Psoas muscle (tissue), 8 donors: Measurements from ENCODE around the gene OR2T2. TPM values are rescaled to one million over a fixed set of nuclear protein-coding genes. Genes with fewer than 3 reads are reported as not detected.
"Not testable (repeated sequence)": the region's sequence is repeated elsewhere in the genome, so short reads cannot be mapped to it uniquely, and the experiment has no call there.

Experiments
- ATAC-seq, 4 donors: fragments of 200-7000 bp; cut with Tn5 transposase; one replicate each; pipeline ENCODE4 v1.9.1; 2020; ENCODE audit warnings: moderate library complexity in 3 of 4, mild to moderate bottlenecking in 2 of 4
- DNase-seq, 2 donors: peaks; one replicate each; pipeline ENCODE4 v3.0.0-alpha.2; 2020
- H3K27ac ChIP-seq: fragments of 200-600 bp; one replicate; pipeline ENCODE4 v1.8.0; 2022
- H3K27me3 ChIP-seq, 3 donors: fragments of 200-600 bp in 1 of 3; one replicate each; pipeline versions ENCODE4 v1.6.1 to v1.8.0; 2013 to 2022; ENCODE audit warnings: low read length in 2 of 3, mild to moderate bottlenecking in 2 of 3, moderate library complexity in 1 of 3; ENCODE audit not compliant: insufficient read depth in 3 of 3
- H3K36me3 ChIP-seq, 2 donors: fragments of 200-600 bp in 1 of 2; one replicate each; pipeline versions ENCODE4 v1.6.1 to v1.8.0; 2013 to 2022; ENCODE audit warnings: low read depth in 1 of 2, mild to moderate bottlenecking in 1 of 2, moderate library complexity in 1 of 2; ENCODE audit not compliant: insufficient read depth in 1 of 2
- H3K4me1 ChIP-seq: fragments of 200-600 bp; one replicate; pipeline ENCODE4 v1.8.0; 2022
- H3K4me3 ChIP-seq: fragments of 200-600 bp; one replicate; pipeline ENCODE4 v1.8.0; 2022; ENCODE audit warnings: mild to moderate bottlenecking
- H3K9me3 ChIP-seq: fragments of 200-600 bp; one replicate; pipeline ENCODE4 v1.8.0; 2022
- WGBS, 3 donors: extraction: QIAGEN DNeasy Blood & Tissue Kit; methylation state at CpG; one replicate each; pipeline versions ENCODE4 v1.1.6 to v1.1.7; 2013; 5-methylcytosine and 5-hydroxymethylcytosine counted together
- intact Hi-C, 2 donors: fragments of 100-400 bp; cut with DNase I; formaldehyde crosslinking; loops; one replicate each; pipeline versions ENCODE4 v1.11.0 to v1.14.2; 2022
- polyA plus RNA-seq, 3 donors: library from polyadenylated mRNA; stranded (reverse); fragments of 200-250 nt; gene quantifications; one replicate each; pipeline ENCODE4 v1.2.3, GENCODE V29; 2013
- total RNA-seq, 4 donors: library from RNA; stranded (reverse); fragmentation: NEBNext Ultra II Directional in 2 of 4; extraction: Animal tissue kit (Norgen Biotek cat#: 25700) in 2 of 4; gene quantifications; one replicate each; pipeline versions ENCODE4 v1.2.1 to v1.2.4, GENCODE V29; 2021 to 2023
- donor health status: healthy with polysubstance abuse.
- donor health status: DM: no; HTN: no; CAD: no; lungs with moderate emphysema.
- donor health status: Bipolar disorder and iron deficiency.
- donor health status: healthy.
- donor health status: DM: yes; HTN: yes; CAD: no.
- donor health status: DM: no; HTN: no; CAD: no.
- donor health status: DM: no; HTN: no; CAD: no.
- donor health status: DM: yes; HTN: yes; CAD: no.

OR2T2 gene
- total and polyA plus RNA-seq, 7 donors: not detected

DNA sequence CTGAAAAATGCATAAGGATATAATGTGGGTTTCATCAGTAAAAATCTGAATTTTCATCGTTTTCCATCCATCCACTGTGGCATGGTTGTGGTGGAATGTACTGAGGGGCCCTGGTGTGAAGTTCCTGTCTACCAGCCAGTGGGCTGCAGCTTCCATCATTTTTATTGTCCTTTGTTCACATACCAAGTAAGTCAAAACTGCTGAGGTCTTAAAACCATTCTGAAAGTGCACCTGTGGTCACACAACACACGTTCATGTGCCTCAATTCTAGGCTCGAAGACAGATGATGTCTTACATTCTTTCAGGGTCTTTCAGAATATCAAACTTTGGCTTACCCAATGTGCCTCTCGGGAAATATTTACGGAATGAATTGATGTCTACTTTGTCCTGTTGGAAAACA is 6.2 kb upstream of the OR2T2 start:
- H3K27ac ChIP-seq, ATAC-seq, H3K36me3 ChIP-seq, H3K4me1 ChIP-seq, H3K27me3 ChIP-seq, intact Hi-C loops, H3K4me3 ChIP-seq, H3K9me3 ChIP-seq, DNase-seq: not testable (repeated sequence)
- 45 to 55% (median 49%) methylated on average over 5 of the region's 5 CpGs for WGBS, 3 donors

DNA sequence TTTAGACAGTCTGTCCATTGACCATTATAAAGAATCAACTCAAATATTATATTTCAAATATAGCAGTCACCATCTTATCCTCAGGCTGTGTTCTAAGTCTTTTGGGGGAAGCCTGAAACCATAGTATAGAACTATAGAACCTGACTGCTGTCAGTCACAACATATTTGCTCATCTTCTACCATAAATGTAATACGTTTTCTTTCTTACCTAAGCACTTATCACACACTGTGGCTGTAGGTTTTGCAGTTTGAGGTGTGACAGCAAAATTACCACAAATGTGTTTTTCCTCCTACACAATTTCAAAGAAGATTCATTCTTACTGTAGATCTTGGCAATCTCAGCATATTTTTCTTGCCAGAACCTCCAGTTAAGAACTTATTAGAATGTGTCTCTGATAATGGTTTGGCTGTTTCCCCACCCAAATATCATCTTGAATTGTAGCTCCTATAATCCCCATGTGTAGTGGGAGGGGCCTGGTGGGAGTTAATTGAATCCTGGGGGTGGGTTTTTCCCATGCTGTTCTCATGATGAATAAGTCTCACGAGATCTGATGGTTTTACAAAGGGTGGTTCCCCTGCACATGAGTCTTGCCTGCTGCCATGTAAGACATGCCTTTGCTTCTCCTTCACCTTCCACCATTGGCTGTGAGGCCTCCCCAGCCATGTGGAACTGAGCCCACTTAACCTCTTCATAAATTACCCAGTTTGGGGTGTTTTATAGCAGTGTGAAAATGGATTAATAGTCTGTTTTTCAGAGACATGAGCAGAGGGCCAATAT is 2.7 kb upstream of the OR2T2 start:
- intact Hi-C loops: loop anchor here in 1 of 2 donors (5.0 kb wide), 1 partner anchor 205 kb away; the partner anchor contains the start of gene OR2T35
- ATAC-seq, H3K27me3 ChIP-seq, H3K4me3 ChIP-seq, H3K27ac ChIP-seq, H3K4me1 ChIP-seq, DNase-seq, H3K36me3 ChIP-seq, H3K9me3 ChIP-seq: not testable (repeated sequence)
- 40 to 62% (median 51%) methylated on average over 1 of the region's 2 CpGs for WGBS, 3 donors

DNA sequence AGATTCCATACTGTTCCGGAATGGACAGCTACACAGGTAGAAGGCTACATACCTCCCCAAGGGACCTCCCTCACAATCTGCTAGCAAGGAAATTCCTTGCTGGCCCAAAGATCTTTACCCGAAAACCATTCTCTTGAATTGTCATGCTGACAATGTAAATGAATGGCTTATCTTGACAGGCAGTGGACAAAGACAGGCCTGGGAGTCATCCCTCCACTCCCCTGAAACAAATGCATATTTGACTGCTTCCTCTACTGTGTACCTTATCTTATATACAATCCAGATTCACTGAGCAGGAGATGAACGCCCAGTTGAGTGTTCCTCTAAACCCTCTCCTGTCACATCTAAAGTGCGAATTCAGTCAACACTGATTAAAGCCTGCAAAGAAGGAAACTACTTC is 834 bp upstream of the OR2T2 start:
- intact Hi-C loops: loop anchor here in 1 of 2 donors (5.0 kb wide), 1 partner anchor 203 kb away; the partner anchor contains the start of gene OR2T35
- DNase-seq, H3K4me3 ChIP-seq, H3K36me3 ChIP-seq, H3K27ac ChIP-seq, ATAC-seq, H3K27me3 ChIP-seq, H3K9me3 ChIP-seq, H3K4me1 ChIP-seq: not testable (repeated sequence)
- WGBS, 3 donors: 79 to 89% (median 85%) methylated on average over 4 of the region's 4 CpGs

DNA sequence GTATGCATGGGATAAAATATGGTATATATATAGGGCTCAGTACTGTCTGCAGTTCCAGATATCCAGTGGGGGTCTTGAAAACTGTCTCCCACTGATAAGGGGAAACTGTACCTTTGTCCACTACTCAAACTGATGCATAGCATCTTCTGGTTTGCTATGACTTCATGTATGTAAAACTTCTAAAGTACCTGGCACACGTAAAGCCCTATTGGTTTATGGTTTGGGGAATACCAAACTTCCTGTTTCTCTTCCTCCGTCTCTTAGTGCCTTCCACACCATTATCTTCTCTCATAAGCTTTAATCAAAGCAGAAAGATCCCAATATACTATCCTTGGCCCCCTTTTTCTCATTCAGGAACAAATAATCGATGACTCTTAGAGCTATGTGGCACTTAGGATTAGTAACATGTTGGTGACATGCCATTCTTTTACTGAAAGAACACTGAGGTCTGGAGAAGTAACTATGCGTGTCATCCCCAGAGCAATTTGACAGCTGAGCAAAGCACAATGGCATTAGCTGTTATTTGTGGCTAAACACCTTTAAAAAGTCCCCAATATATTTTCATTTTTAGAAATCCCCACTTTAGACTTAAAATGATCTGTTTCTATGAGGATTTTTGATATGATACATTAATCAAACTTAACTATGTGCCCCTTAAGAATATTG is 3.1 kb downstream of the OR2T2 start:
- H3K27me3 ChIP-seq, H3K4me1 ChIP-seq, H3K36me3 ChIP-seq, H3K9me3 ChIP-seq, intact Hi-C loops, H3K4me3 ChIP-seq, H3K27ac ChIP-seq, DNase-seq, ATAC-seq: not testable (repeated sequence)
- no CpG with 5 or more reads among the region's 4 CpGs for WGBS, 3 donors

DNA sequence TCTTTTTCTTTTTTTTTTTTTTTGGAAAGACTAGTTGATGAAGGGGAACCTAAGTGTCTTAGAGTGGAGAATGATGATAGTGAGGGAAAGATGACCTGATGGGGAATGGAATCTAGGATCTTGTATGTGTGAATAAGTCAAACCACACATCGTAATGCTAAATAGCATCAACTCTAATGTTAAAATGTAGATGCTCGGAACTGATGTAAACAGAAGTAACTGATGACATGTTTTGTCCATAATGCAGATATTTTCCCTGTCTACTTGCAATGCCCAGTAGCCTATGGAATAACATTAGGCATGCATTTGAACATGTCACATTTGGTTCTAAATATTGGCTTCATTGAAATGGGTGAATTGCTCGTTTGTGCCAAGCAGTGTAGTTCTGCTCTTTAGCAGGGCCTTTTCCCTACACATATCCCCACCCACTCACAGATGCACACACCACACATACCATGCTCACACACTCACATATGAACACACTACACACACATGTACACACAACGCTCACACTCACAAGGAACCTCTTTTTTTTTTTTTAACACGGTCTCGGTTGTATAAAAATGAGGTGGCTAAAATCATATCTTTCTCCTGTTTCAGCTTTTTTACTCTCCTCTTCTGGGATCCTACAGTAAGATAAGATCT is 4.5 kb downstream of the OR2T2 start:
- H3K9me3 ChIP-seq, intact Hi-C loops, DNase-seq, H3K27ac ChIP-seq, H3K4me1 ChIP-seq, ATAC-seq, H3K36me3 ChIP-seq, H3K27me3 ChIP-seq, H3K4me3 ChIP-seq: not testable (repeated sequence)
- 80 to 87% (median 84%) methylated on average over 5 of the region's 6 CpGs for WGBS, 3 donors

- H3K4me3 ChIP-seq, H3K36me3 ChIP-seq, DNase-seq, intact Hi-C loops, H3K27me3 ChIP-seq, H3K9me3 ChIP-seq, H3K4me1 ChIP-seq, ATAC-seq, H3K27ac ChIP-seq: not testable (repeated sequence)
- 32 to 50% (median 44%) methylated on average over 2 of the region's 5 CpGs for WGBS, 3 donors
Measured at GRCh38 chr1:248450466-248451145, 5.2 kb downstream of the OR2T2 start.

- H3K4me1 ChIP-seq, ATAC-seq, H3K4me3 ChIP-seq, intact Hi-C loops, H3K36me3 ChIP-seq, H3K27ac ChIP-seq, H3K27me3 ChIP-seq, DNase-seq, H3K9me3 ChIP-seq: not testable (repeated sequence)
- WGBS, 3 donors: 82 to 87% (median 84%) methylated on average over 7 of the region's 7 CpGs
Measured at GRCh38 chr1:248453619-248454018, 8.2 kb downstream of the OR2T2 start.

DNA sequence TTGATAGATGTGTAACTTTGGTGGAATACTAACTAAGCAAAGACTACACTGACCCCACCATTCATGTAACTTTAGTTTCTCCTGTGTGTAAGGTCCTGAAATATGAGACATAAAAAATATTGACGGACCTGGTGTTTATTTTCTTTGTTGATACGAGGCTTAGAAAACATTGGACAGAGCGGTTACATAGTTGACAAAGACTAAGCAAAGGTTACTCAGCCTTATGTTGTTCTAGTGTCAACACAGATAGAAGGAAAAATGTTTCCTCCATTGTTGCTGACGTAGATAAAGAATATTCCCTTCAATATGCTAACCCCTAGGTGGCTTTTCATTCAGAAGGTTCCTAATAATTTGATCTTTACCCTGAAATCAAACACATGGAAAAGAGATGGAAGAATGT is 9.6 kb downstream of the OR2T2 start:
- intact Hi-C loops, H3K27me3 ChIP-seq, H3K36me3 ChIP-seq, H3K27ac ChIP-seq, H3K9me3 ChIP-seq, DNase-seq, H3K4me3 ChIP-seq, H3K4me1 ChIP-seq, ATAC-seq: not testable (repeated sequence)
- WGBS, 3 donors: 63 to 84% (median 71%) methylated on average over 1 of the region's 4 CpGs

DNA sequence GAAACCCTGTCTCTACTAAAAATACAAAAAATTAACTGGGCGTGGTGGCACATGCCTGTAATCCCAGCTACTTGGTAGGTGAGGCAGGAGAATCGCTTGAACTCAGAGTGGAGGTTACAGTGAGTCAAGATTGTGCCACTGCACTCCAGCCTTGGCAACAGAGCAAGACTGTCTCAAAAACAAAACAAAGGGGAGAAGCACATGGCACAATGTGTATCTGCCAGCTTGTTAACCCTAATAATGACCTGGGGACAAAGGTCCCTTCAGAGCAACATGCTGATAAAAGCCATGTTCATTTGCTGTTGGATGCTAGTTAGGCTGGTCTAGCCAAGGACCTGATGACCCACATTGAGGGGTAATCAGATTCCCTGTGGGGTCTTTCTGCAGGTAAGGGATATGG is 11.2 kb downstream of the OR2T2 start:
- intact Hi-C loops, ATAC-seq, H3K4me3 ChIP-seq, H3K4me1 ChIP-seq, H3K9me3 ChIP-seq, H3K36me3 ChIP-seq, H3K27ac ChIP-seq, DNase-seq, H3K27me3 ChIP-seq: not testable (repeated sequence)
- WGBS, 3 donors: no CpG with 5 or more reads among the region's 2 CpGs

DNA sequence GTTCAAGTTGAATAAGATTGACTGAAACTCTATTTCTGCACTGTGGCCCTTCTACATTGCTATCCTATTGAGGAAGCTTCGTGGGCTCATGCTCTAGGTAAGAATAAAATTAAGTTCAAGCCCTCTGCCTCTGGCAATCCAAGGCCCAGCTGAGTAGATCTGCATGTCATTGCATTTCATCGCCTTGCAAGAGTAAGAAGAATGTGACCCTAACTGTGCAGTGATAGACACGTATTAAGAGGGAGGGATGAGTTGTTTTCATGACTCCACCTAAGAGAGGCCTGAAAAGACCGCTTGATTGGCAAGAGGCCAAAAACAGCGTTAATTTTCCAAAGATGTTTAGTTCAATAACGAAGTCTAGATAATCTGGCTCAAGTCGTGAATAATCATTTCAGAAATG is 13.7 kb downstream of the OR2T2 start:
- intact Hi-C loops, H3K27ac ChIP-seq, H3K4me3 ChIP-seq, DNase-seq, ATAC-seq, H3K9me3 ChIP-seq, H3K36me3 ChIP-seq, H3K27me3 ChIP-seq, H3K4me1 ChIP-seq: not testable (repeated sequence)
- WGBS, 3 donors: 57 to 68% (median 67%) methylated on average over 7 of the region's 7 CpGs
